ENCODE data around the gene DLX5. TPM values are rescaled to one million over a fixed set of nuclear protein-coding genes. Genes with fewer than 3 reads are reported as not detected.

Gene DLX5
- polyA plus RNA-seq, 1 donor (not counting 4 experiments of a cell fraction or from before 2014, with no cell fraction given) = 0.67 TPM

- DNase-seq (ENCODE audit: low read depth, low spot score) (no peak), FAIRE-seq (no peak)
- H3K9me3 ChIP-seq (ENCODE audit: control insufficient read depth, low read depth, low read length) = no peaks in the 10 kb centered on the region
- H4K20me1 ChIP-seq (ENCODE audit: control insufficient read depth, extremely low read depth, insufficient read depth, low read length) = no peaks in the 10 kb centered on the region
- no peak overlapping the region for H3K4me2 ChIP-seq (ENCODE audit: control insufficient read depth, extremely low read depth, insufficient read depth, low read depth, low read length)
- H2AFZ ChIP-seq (ENCODE audit: control insufficient read depth, low read length) = no peak overlapping the region
- H3K36me3 ChIP-seq (ENCODE audit: control insufficient read depth in 2 of 2, extremely low read depth in 1 of 2, insufficient read depth in 2 of 2, low read length in 2 of 2) = no peaks in the 10 kb centered on the region
- peaks cover 20% of the 10 kb centered on the region for H3K27me3 ChIP-seq (ENCODE audit: control insufficient read depth, extremely low read depth, insufficient read depth, low read length)
- no peak overlapping the region for H3K9ac ChIP-seq (ENCODE audit: control insufficient read depth, extremely low read depth, insufficient read depth, low read length)
- H3K79me2 ChIP-seq (ENCODE audit: control insufficient read depth, insufficient read depth, low read length) = no peaks in the 10 kb centered on the region
- no peak overlapping the region for H3K27ac ChIP-seq (ENCODE audit: control insufficient read depth, insufficient read depth, low read length)
- dilution Hi-C loops (cut with MboI; ENCODE audit: extremely low pct_ligation_motif_present, low sequenced_read_pairs) = no loop called here
- peaks cover 4% of the 10 kb centered on the region for H3K4me1 ChIP-seq (ENCODE audit: control insufficient read depth, extremely low read depth, insufficient read depth, low read length)
- H3K4me3 ChIP-seq (ENCODE audit: control insufficient read depth in 2 of 3, extremely low read depth in 1 of 3, insufficient read depth in 2 of 3, low read depth in 1 of 3, low read length in 3 of 3) = no peak overlapping the region
- TF ChIP-seq EZH2 (IDR thresholded peaks at IDR 0.05; ENCODE audit: low read length) (no peak), CTCF (optimal IDR thresholded peaks at IDR 0.05 in 1 of 3, IDR thresholded peaks at IDR 0.05 in 1 of 3, conservative IDR thresholded peaks at IDR 0.05 in 1 of 3; ENCODE audit: extremely low read depth in 1 of 3, insufficient read depth in 2 of 3, low read length in 3 of 3) (no peak)
- H3K9me1 ChIP-seq (ENCODE audit: control insufficient read depth, extremely low read depth, insufficient read depth, low read length) = no peaks in the 10 kb centered on the region
Measured at GRCh38 chr7:96985992-96986391, 38.6 kb downstream of the DLX5 start.

- Histone ChIP-seq H3K9me3 (ENCODE audit: control insufficient read depth, low read depth, low read length) (no peaks in the 10 kb centered on the region), H3K4me2 (ENCODE audit: control insufficient read depth, extremely low read depth, insufficient read depth, low read depth, low read length) (no peak overlapping the region), H3K27ac (ENCODE audit: control insufficient read depth, insufficient read depth, low read length) (no peak overlapping the region), H3K9me1 (ENCODE audit: control insufficient read depth, extremely low read depth, insufficient read depth, low read length) (no peaks in the 10 kb centered on the region), H3K36me3 (ENCODE audit: control insufficient read depth in 2 of 2, extremely low read depth in 1 of 2, insufficient read depth in 2 of 2, low read length in 2 of 2) (no peaks in the 10 kb centered on the region), H2AFZ (ENCODE audit: control insufficient read depth, low read length) (no peak overlapping the region), H3K27me3 (ENCODE audit: control insufficient read depth, extremely low read depth, insufficient read depth, low read length) (no peaks in the 10 kb centered on the region), H3K4me1 (ENCODE audit: control insufficient read depth, extremely low read depth, insufficient read depth, low read length) (peaks cover 4% of the 10 kb centered on the region), H3K79me2 (ENCODE audit: control insufficient read depth, insufficient read depth, low read length) (no peaks in the 10 kb centered on the region), H4K20me1 (ENCODE audit: control insufficient read depth, extremely low read depth, insufficient read depth, low read length) (no peaks in the 10 kb centered on the region), H3K9ac (ENCODE audit: control insufficient read depth, extremely low read depth, insufficient read depth, low read length) (no peak overlapping the region), H3K4me3 (ENCODE audit: control insufficient read depth in 2 of 3, extremely low read depth in 1 of 3, insufficient read depth in 2 of 3, low read depth in 1 of 3, low read length in 3 of 3) (no peak overlapping the region)
- FAIRE-seq (no peak), DNase-seq (ENCODE audit: low read depth, low spot score) (no peak)
- dilution Hi-C loops (cut with MboI; ENCODE audit: extremely low pct_ligation_motif_present, low sequenced_read_pairs) = no loop called here
- no peak for TF ChIP-seq CTCF (optimal IDR thresholded peaks at IDR 0.05 in 1 of 3, IDR thresholded peaks at IDR 0.05 in 1 of 3, conservative IDR thresholded peaks at IDR 0.05 in 1 of 3; ENCODE audit: extremely low read depth in 1 of 3, insufficient read depth in 2 of 3, low read length in 3 of 3)
- TF ChIP-seq EZH2 (IDR thresholded peaks at IDR 0.05; ENCODE audit: low read length) = no peak
Measured at GRCh38 chr7:96982586-96982985, 42.0 kb downstream of the DLX5 start.

Data from keratinocyte (primary cell).